ENCODE measurements around the gene CPNE2. TPM values are rescaled to one million over a fixed set of nuclear protein-coding genes. Genes with fewer than 3 reads are reported as not detected.

CPNE2 gene
- total and polyA plus RNA-seq, 2 of the 8 experiments (the other 6 are each of a cell fraction or from before 2014, with no cell fraction given), result 10.6 to 39.5 TPM

GRCh38 chr16:57069053-57069452, 23.3 kb upstream of the CPNE2 start:
- Histone ChIP-seq H4K8ac (ENCODE audit: extremely low read depth, insufficient read depth, low read length) (no peak overlapping the region), H3K4me3 (ENCODE audit: extremely low read depth in 1 of 4, insufficient read depth in 2 of 4, low read depth in 3 of 4, low read length in 4 of 4) (no peak overlapping the region), H3K36me3 (ENCODE audit: control insufficient read depth in 2 of 4, insufficient read depth in 4 of 4, low read length in 3 of 4) (no peaks in the 10 kb centered on the region), H3K4ac (replicated peaks; ENCODE audit: insufficient read length, low read depth, low read length) (no peak overlapping the region), H3K27ac (ENCODE audit: low read depth, low read length) (no peak overlapping the region), H2AFZ (ENCODE audit: low read length) (no peak overlapping the region), H4K5ac (ENCODE audit: insufficient read length, low read depth, low read length) (no peak overlapping the region), H3K27me3 (replicated peaks in 1 of 4; ENCODE audit: control insufficient read depth in 3 of 4, extremely low read depth in 1 of 4, insufficient read depth in 3 of 4, low read length in 3 of 4) (no peaks in the 10 kb centered on the region), H3K23ac (ENCODE audit: insufficient read length) (no peak overlapping the region), H3K79me1 (ENCODE audit: low read depth, low read length) (no peaks in the 10 kb centered on the region), H3K4me1 (replicated peaks in 1 of 4; ENCODE audit: control insufficient read depth in 3 of 4, insufficient read depth in 4 of 4, low read length in 3 of 4) (peaks cover 0 to 3% (median 0%) of the 10 kb centered on the region in 4 experiments; a peak in 1 of 7 replicates), H3K79me2 (ENCODE audit: control insufficient read depth in 1 of 2, insufficient read depth in 2 of 2, low read length in 2 of 2) (no peaks in the 10 kb centered on the region), H2BK120ac (replicated peaks; ENCODE audit: low read depth, low read length) (no peak overlapping the region), H2AK5ac (ENCODE audit: low read depth, low read length) (no peak overlapping the region), H3K14ac (ENCODE audit: insufficient read length) (no peak overlapping the region), H3K56ac (replicated peaks; ENCODE audit: insufficient read length, low read depth, low read length) (no peak overlapping the region), H3K9ac (replicated peaks in 1 of 4; ENCODE audit: extremely low read depth in 1 of 4, low read depth in 3 of 4, low read length in 3 of 4) (no peak overlapping the region), H2BK5ac (ENCODE audit: low read depth, low read length) (no peak overlapping the region), H4K20me1 (replicated peaks in 1 of 2; ENCODE audit: control insufficient read depth in 1 of 2, insufficient read depth in 2 of 2, low read length in 2 of 2) (no peaks in the 10 kb centered on the region), H3K4me2 (ENCODE audit: insufficient read depth in 1 of 2, low read depth in 2 of 2, low read length in 2 of 2) (no peak overlapping the region), H3K23me2 (ENCODE audit: low read depth, low read length) (peaks cover 16% of the 10 kb centered on the region; the same call in 1 of the 2 replicates), H4K91ac (replicated peaks; ENCODE audit: insufficient read length, low read length) (no peak overlapping the region), H3K18ac (ENCODE audit: extremely low read depth, low read length) (no peak overlapping the region), H2BK12ac (ENCODE audit: low read depth, low read length) (no peak overlapping the region), H2BK15ac (ENCODE audit: low read length) (no peak overlapping the region), H3K9me3 (ENCODE audit: insufficient read depth in 2 of 2, low read depth in 1 of 2, low read length in 1 of 2) (no peaks in the 10 kb centered on the region), H2BK20ac (ENCODE audit: low read length) (no peak overlapping the region)
- FAIRE-seq (no peak), DNase-seq (ENCODE audit: low read depth in 1 of 2, low spot score in 2 of 2) (no peak)
- ChIA-PET POLR2A (ENCODE audit: partially characterized antibody) (interaction anchor here (1.1 kb wide), 1 partner anchor 9 kb away, joined by 3 read pairs; no protein-coding TSS in a partner anchor), CTCF (ENCODE audit: partially characterized antibody) (interaction anchor here (1.1 kb wide), 2 partner anchors 38 to 61 kb away, joined by 3 read pairs; no protein-coding TSS in a partner anchor)
- WGBS, 2 experiments (ENCODE audit: extremely low coverage in 1 of 2, insufficient coverage in 1 of 2, insufficient read length in 1 of 2, insufficient replicate concordance in 2 of 2, low coverage in 1 of 2, low lambda C conversion rate in 2 of 2, missing lambda C conversion rate in 1 of 2), result 86% methylated on average over 7 of the region's 7 CpGs; no CpG with 5 or more reads in 1 of the 2 experiments
- no peak for TF ChIP-seq BCL11A (IDR thresholded peaks at IDR 0.05; ENCODE audit: low read depth in 2 of 2, low read length in 2 of 2)
- no peak for TF ChIP-seq CHD1 (IDR thresholded peaks at IDR 0.05; ENCODE audit: low read depth, low read length)
- TF ChIP-seq JUND (IDR thresholded peaks at IDR 0.05; ENCODE audit: low read length), result no peak
- TF ChIP-seq, protein P1, sequence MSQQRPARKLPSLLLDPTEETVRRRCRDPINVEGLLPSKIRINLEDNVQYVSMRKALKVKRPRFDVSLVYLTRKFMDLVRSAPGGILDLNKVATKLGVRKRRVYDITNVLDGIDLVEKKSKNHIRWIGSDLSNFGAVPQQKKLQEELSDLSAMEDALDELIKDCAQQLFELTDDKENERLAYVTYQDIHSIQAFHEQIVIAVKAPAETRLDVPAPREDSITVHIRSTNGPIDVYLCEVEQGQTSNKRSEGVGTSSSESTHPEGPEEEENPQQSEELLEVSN (IDR thresholded peaks at IDR 0.05), result no peak
- TF ChIP-seq HDAC2 (IDR thresholded peaks at IDR 0.05; ENCODE audit: borderline replicate concordance in 1 of 2, low read depth in 2 of 2, low read length in 2 of 2), result no peak
- TF ChIP-seq EZH2 (IDR thresholded peaks at IDR 0.05; ENCODE audit: low read depth, low read length, severe bottlenecking), result no peak
- no peak for TF ChIP-seq RXRA (IDR thresholded peaks at IDR 0.05; ENCODE audit: insufficient read depth, low read depth, low read length)
- TF ChIP-seq KDM1A (IDR thresholded peaks at IDR 0.05; ENCODE audit: borderline replicate concordance, low read length), result no peak
- TF ChIP-seq, protein P2, sequence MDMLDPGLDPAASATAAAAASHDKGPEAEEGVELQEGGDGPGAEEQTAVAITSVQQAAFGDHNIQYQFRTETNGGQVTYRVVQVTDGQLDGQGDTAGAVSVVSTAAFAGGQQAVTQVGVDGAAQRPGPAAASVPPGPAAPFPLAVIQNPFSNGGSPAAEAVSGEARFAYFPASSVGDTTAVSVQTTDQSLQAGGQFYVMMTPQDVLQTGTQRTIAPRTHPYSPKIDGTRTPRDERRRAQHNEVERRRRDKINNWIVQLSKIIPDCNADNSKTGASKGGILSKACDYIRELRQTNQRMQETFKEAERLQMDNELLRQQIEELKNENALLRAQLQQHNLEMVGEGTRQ (IDR thresholded peaks at IDR 0.05; ENCODE audit: low read length), result no peak
- no peak for TF ChIP-seq TCF12 (IDR thresholded peaks at IDR 0.05; ENCODE audit: low read depth, low read length)
- TF ChIP-seq TAF7 (optimal IDR thresholded peaks at IDR 0.05; ENCODE audit: borderline replicate concordance, low read depth, low read length), result no peak
- TF ChIP-seq GABPA (IDR thresholded peaks at IDR 0.05; ENCODE audit: borderline replicate concordance, insufficient read depth, low read length), result no peak
